ENCODE measurements around the gene GGTA1.

GRCh38 chr9:121439711-121440664 is 59.7 kb downstream of the GGTA1 start:
- TF ChIP-seq CTCF (IDR thresholded peaks at IDR 0.05) (no peak), POLR2A (IDR thresholded peaks at IDR 0.05) (no peak), EP300 (IDR thresholded peaks at IDR 0.05) (no peak), POLR2AphosphoS5 (IDR thresholded peaks at IDR 0.05) (no peak)

Data from sigmoid colon (tissue), 4 donors.